ENCODE results near the gene RASD1. TPM values are rescaled to one million over a fixed set of nuclear protein-coding genes. Genes with fewer than 3 reads are reported as not detected.

RASD1 gene
- total RNA-seq, 4 donors from 2014 or later: 25.5 to 79.9 (median 40.6) TPM

- WGBS, 2 donors: 90 to 93% methylated on average over 17 of the region's 17 CpGs
- H3K4me3 ChIP-seq (ENCODE audit: low read depth, poor library complexity, severe bottlenecking): no peak overlapping the region
- TF ChIP-seq CTCF (IDR thresholded peaks at IDR 0.05): no peak
- no peak for TF ChIP-seq POLR2A (IDR thresholded peaks at IDR 0.05)
- no peak for DNase-seq (ENCODE audit: low spot score in 2 of 2)
- intact Hi-C loops (cut with DNase I; ENCODE audit: low total_unique reads): no loop called here
These were observed 31.8 kb upstream of the RASD1 start for GRCh38 chr17:17527956-17528500.

GRCh38 chr17:17527534-17527933, 31.3 kb upstream of the RASD1 start:
- 90 to 92% methylated on average over 10 to 11 of the region's 11 CpGs for whole genome bisulfite sequencing, 2 donors
- TF ChIP-seq POLR2A (IDR thresholded peaks at IDR 0.05) (no peak), CTCF (IDR thresholded peaks at IDR 0.05) (no peak)
- intact Hi-C loops (cut with DNase I; ENCODE audit: low total_unique reads): no loop called here
- no peak overlapping the region for H3K4me3 ChIP-seq (ENCODE audit: low read depth, poor library complexity, severe bottlenecking)
- no peak for DNase-seq (ENCODE audit: low spot score in 2 of 2)

GRCh38 chr17:17526369-17526768, 30.2 kb upstream of the RASD1 start:
- intact Hi-C loops (cut with DNase I; ENCODE audit: low total_unique reads): no loop called here
- no peak overlapping the region for H3K4me3 ChIP-seq (ENCODE audit: low read depth, poor library complexity, severe bottlenecking)
- TF ChIP-seq CTCF (IDR thresholded peaks at IDR 0.05) (no peak), POLR2A (IDR thresholded peaks at IDR 0.05) (no peak)
- 73 to 76% methylated on average over 14 of the region's 14 CpGs for WGBS, 2 donors
- no peak for DNase-seq (ENCODE audit: low spot score in 2 of 2)

GRCh38 chr17:17525956-17526355, 29.8 kb upstream of the RASD1 start:
- WGBS, 2 donors: 59 to 69% methylated on average over 6 of the region's 6 CpGs
- no peak for DNase-seq (ENCODE audit: low spot score in 2 of 2)
- intact Hi-C loops (cut with DNase I; ENCODE audit: low total_unique reads): no loop called here
- no peak for TF ChIP-seq CTCF (IDR thresholded peaks at IDR 0.05)
- no peak overlapping the region for H3K4me3 ChIP-seq (ENCODE audit: low read depth, poor library complexity, severe bottlenecking)

GRCh38 chr17:17525311-17525710, 29.1 kb upstream of the RASD1 start:
- 86 to 89% methylated on average over 15 of the region's 15 CpGs for WGBS, 2 donors
- TF ChIP-seq POLR2A (IDR thresholded peaks at IDR 0.05): no peak
- TF ChIP-seq CTCF (IDR thresholded peaks at IDR 0.05): no peak
- intact Hi-C loops (cut with DNase I; ENCODE audit: low total_unique reads): no loop called here
- no peak overlapping the region for H3K4me3 ChIP-seq (ENCODE audit: low read depth, poor library complexity, severe bottlenecking)
- no peak for DNase-seq (ENCODE audit: low spot score in 2 of 2)

Measured in lower leg skin (tissue), 4 donors.